ENCODE data around the gene PALLD. TPM values are rescaled to one million over a fixed set of nuclear protein-coding genes. Genes with fewer than 3 reads are reported as not detected.

The PALLD gene
- total RNA-seq, 1 experiment from 2014 or later = 18.3 TPM

DNA sequence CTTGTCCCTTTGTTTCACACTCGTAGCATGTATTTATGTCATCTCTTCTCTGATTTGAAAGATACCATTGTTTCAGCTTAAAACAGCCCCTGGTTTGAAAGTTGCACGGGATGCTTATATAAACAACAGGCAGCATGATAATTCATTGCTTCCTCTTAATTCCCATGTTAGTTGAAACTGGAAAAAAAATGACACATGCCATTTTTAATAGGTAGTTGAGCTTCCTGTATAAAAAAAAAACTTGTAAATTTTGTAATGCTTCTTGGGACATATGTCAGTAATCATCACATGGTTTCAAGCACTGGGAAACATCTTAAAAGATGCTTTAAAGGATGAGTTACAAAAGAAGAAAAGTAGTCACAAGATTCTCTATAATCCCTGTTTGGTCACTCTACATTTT, 243.0 kb downstream of the PALLD start:
- no peaks in the 10 kb centered on the region for H4K20me1 ChIP-seq (ENCODE audit: control insufficient read depth, insufficient read depth, insufficient read length)
- H3K4me2 ChIP-seq (ENCODE audit: insufficient read depth, insufficient read length, low read length) = no peak overlapping the region
- peaks cover 36 to 39% of the 10 kb centered on the region in 2 experiments for H3K4me1 Mint-ChIP-seq

More for the DNA sequence above, 243.0 kb downstream of the PALLD start:
- Histone ChIP-seq H3K23ac (ENCODE audit: insufficient read length, low read depth, low read length) (no peak overlapping the region), H2BK15ac (ENCODE audit: low read depth, low read length) (no peak overlapping the region), H3K56ac (ENCODE audit: insufficient read length, low read depth, low read length) (no peak overlapping the region), H3K27me3 (ENCODE audit: insufficient read depth, low read length) (no peaks in the 10 kb centered on the region), H3T11ph (ENCODE audit: low read length) (no peak overlapping the region), H2BK120ac (ENCODE audit: low read depth, low read length, poor library complexity, severe bottlenecking) (no peak overlapping the region), H4K8ac (replicated peaks; ENCODE audit: insufficient read length, low read depth, low read length) (no peak overlapping the region), H3K4me1 (ENCODE audit: insufficient read depth, low read length) (peaks cover 13% of the 10 kb centered on the region; the same call in 1 of the 2 replicates), H2AK5ac (ENCODE audit: insufficient read length, low read length) (no peak overlapping the region), H3K4ac (ENCODE audit: low read depth, low read length) (no peak overlapping the region), H3K23me2 (ENCODE audit: insufficient read length, low read depth, low read length, poor library complexity, severe bottlenecking) (no peaks in the 10 kb centered on the region), H2BK5ac (ENCODE audit: insufficient read length, low read length) (no peak overlapping the region), H3K9ac (ENCODE audit: extremely low read depth, insufficient read length, low read length) (no peak overlapping the region), H2AFZ (ENCODE audit: low read length) (no peak overlapping the region), H4K91ac (ENCODE audit: insufficient read length, low read depth, low read length) (no peak overlapping the region), H4K5ac (ENCODE audit: insufficient read length, low read depth, low read length) (no peak overlapping the region), H3K79me1 (ENCODE audit: insufficient read depth, low read depth, low read length, poor library complexity, severe bottlenecking) (no peaks in the 10 kb centered on the region), H2BK12ac (ENCODE audit: insufficient read length, low read depth, low read length) (no peak overlapping the region), H3K14ac (ENCODE audit: insufficient read depth, low read length) (no peak overlapping the region), H2BK20ac (ENCODE audit: low read depth, low read length, poor library complexity, severe bottlenecking) (no peak overlapping the region), H3K9me3 (ENCODE audit: control insufficient read depth, low read depth, low read length) (no peaks in the 10 kb centered on the region), H3K27ac (ENCODE audit: insufficient read length, low read depth, low read length) (no peak overlapping the region), H3K79me2 (ENCODE audit: insufficient read depth, low read length) (no peaks in the 10 kb centered on the region), H3K18ac (ENCODE audit: insufficient read length, low read depth, low read length) (no peak overlapping the region)
- Mint-ChIP-seq H3K27me3 (ENCODE audit: low read depth) (no peaks in the 10 kb centered on the region; the same call in 1 of the 2 replicates), H3K4me3 (no peak overlapping the region), H3K9me3 (no peaks in the 10 kb centered on the region; a peak in 1 of 5 replicates), H3K27ac (no peak overlapping the region), H3K36me3 (ENCODE audit: insufficient read depth in 1 of 3, low read depth in 3 of 3) (no peaks in the 10 kb centered on the region; a peak in 1 of 7 replicates)
- DNase-seq = no peak
- TF ChIP-seq CTCF (conservative IDR thresholded peaks at IDR 0.05) = no peak
- no CpG with 5 or more reads among the region's 2 CpGs for WGBS (ENCODE audit: extremely low coverage, insufficient read length, low lambda C conversion rate)

Data from H9 (cell line).